Measurements from ENCODE around the gene GMFB.

The GMFB gene

GRCh38 chr14:54488646-54489317 is at the start of gene GMFB:
Gene GMFB, minus strand, starts transcription at chr14:54488980. Its CDS starts 53 bp downstream, at chr14:54488927.
- peak; percentile 87 for DNase-seq

- no peak for DNase-seq
Measured at GRCh38 chr14:54538055-54538454, 49.3 kb upstream of the GMFB start.

- no peak for DNase-seq
Measured at GRCh38 chr14:54537651-54538050, 48.9 kb upstream of the GMFB start.

DNA sequence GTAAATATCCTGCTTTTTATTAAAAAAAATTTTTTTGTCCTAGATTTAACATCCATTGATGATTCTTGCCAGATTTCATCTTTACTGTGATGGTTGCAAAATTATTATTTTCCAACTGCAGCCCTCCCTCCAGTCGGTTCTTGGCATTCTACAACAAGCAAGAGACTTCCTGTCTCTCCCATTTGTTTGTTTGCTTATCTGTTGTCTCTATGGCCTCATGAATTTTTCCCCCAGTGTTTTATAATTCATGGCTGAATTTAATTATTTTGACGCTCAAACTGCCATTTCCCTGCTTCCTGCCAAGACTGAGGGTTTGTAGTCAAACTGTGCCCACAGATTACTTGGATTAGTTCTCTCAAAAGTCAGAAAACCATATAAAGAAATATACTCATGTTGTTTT is 46.9 kb upstream of the GMFB start:
- DNase-seq = no peak

DNA sequence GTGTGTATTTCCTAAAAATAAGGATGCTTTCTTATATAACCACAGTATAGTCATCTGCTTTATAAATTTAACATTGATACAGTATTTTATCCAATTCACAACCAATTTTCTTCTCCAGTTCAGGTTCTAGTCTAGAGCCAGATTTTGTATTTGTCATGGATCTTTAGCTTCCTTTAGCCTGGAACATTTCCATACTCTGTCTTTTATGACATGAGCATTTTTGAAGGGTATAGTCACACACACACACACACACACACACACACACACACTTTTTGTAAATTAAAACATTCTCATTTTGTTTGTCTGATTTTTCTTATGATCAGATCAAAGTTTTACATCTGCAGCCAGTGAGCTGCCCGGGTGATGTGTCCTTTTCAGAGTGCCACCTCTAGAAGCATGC is 46.3 kb upstream of the GMFB start:
- no peak for DNase-seq

GRCh38 chr14:54533100-54533499 is 44.3 kb upstream of the GMFB start:
- no peak for DNase-seq

DNA sequence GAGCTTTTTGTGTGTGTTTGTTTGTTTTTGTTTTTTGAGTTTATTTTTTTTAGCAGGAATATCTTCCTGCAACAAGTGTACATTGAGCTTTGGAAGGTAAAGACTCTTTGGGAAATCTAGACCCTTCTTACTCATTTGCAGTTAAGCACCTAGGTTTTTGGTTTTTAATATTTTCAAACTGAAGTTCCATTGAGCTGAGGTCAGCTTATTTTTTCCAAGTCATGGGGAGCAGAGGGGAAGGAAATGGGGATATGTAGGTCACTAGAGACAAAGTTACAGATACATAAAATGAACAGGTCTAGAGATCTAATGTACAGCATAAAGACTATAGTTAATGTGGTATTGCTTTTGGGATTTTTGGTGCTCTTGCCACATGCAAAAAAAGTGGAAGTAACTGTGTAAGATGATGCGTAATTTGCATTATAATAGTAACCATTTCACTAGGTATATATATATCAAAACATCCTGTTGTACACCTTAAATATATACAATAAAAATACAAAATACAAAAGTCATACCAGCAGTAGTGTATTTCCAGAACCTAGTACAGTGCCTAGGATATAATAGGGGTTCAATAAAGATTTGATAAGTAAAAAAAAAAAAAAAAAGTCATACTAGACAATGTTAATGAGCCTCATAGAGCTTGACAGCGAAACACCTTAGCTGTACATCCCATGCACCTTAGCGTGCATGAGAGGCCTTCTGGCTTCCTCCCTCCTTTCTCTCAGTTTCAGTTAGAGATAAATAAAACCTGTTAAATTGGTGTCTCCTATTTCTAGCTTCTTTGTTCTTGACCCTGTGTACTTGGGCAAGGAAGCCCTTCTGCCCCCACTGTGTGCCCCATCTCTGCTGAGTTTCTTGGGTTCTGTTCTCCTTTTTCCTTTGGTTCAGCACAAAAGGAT is 43.6 kb upstream of the GMFB start:
- no peak for DNase-seq

- no peak for DNase-seq
Measured at GRCh38 chr14:54529811-54530210, 41.0 kb upstream of the GMFB start.

DNA sequence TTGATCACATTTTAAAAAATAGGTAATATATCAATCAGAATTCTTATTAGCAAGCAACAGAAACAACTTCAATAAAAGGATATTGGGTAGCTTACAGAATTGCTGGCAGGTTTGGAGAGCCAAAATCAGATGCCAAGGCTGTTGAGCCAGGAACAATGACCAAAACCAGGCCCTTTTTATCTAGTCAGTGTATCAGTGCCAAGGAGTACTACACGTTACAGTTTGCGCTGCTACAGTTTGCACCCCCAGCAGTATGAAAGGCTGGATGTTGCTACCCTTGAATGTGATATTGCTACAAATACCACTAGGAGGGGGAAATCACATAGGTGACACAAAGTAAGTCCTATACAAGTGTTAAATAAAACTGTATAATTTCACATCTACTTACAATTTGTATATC is 40.2 kb upstream of the GMFB start:
- DNase-seq = no peak

DNA sequence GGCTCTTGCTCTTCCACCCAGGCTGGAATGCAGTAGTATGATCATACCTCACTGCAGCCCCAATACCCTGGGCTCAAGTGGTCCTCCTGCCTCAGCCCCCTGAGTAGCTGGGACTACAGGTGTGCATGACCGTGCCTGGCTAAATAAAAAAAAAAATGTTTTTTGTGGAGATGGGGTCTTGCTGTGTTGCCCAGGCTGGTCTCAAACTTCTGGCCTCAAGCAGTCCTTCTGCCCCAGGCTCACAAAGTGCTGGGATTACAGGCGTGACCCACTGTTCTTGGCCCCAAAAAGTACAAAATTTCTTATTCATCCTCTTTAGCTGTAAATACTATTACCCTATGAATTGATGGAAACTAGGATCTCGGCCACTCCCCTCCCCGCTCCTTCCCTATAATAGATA is 35.6 kb upstream of the GMFB start:
- DNase-seq = no peak

- no peak for DNase-seq
Measured at GRCh38 chr14:54516709-54517108, 27.9 kb upstream of the GMFB start.

- no peak for DNase-seq
Measured at GRCh38 chr14:54515670-54516069, 26.9 kb upstream of the GMFB start.

- DNase-seq = no peak
Measured at GRCh38 chr14:54512393-54512792, 23.6 kb upstream of the GMFB start.

GRCh38 chr14:54509546-54510501 is 21.0 kb upstream of the GMFB start, which contains the start of gene CGRRF1:
Gene CGRRF1, plus strand, starts transcription at chr14:54509906. Its CDS starts 54 bp downstream, at chr14:54509960.
- DNase-seq = peak; percentile 97

- DNase-seq = no peak
Measured at GRCh38 chr14:54503486-54503885, 14.7 kb upstream of the GMFB start.

GRCh38 chr14:54502602-54503001 is 13.8 kb upstream of the GMFB start:
- DNase-seq = no peak

- DNase-seq = no peak
Measured at GRCh38 chr14:54501480-54501879, 12.7 kb upstream of the GMFB start.

DNA sequence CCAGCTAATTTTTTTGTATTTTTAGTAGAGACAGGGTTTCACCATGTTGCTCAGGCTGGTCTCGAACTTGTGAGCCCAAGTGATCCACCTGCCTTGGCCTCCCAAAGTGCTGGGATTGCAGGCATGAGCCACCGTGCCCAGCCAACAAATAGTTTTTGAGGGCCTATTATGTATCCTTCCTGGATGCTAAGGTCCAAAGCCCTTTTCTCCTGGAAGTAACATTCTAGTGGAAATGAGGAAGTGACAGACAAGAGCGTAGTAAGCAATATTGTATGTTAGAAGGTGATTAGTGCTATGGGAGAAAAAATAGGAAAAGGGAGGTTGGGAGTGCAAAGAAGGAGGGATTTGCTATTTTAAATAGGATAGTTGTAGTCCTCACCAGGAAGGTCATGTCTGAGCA is 12.0 kb upstream of the GMFB start:
- DNase-seq = no peak

GRCh38 chr14:54498579-54498978 is 9.8 kb upstream of the GMFB start:
- DNase-seq = no peak

DNA sequence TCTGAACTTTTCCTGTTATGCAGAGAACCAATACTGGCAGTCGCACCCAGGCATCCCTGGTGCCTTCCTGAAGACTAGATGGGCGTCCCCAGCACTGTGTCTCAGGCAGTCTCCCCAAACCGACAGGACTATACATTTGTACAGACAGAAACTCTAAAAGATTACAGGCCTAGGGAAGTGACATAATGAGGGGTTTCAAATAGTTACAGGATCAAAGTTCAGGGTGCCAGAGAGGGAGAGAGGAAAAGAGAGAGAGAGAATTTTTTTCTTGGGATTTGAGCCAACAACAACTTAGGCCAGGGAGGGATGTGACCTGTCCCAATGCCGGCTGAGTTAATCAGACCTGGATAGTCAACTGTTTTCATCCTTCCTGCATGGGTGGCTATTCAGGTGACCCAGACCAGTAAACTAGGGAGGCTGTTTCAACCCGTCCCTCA is 9.3 kb upstream of the GMFB start:
- DNase-seq = no peak

DNA sequence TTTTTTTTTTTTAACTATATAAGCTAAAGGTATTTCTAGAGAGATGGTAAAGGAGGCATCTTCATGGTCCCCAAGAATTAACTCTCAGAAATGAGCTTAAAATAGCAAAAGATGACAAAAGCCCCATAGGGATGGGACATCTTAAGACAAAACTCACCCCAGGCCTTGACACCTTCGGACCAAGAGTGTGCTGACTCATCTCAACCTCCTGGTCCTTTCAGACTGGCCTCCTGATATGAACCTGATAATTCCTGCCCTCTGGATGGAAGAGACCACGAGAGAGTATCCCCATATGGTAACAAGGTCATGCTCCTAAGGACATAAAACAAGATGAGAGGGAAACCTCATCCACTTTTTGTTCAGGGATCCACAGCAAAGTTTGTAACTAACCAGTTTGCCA is 8.4 kb upstream of the GMFB start:
- DNase-seq = no peak

GRCh38 chr14:54493293-54493692 is 4.5 kb upstream of the GMFB start:
- DNase-seq = no peak

All from NCI-H510A (cell line).